DMS 273 treated with DMSO at 0.1 percent for 48 hours (cell line): ENCODE results near the gene C17orf100.

ENCODE experiments used
- DNase-seq: peaks from one replicate; lab custom pipeline; 2025; lab: John Stamatoyannopoulos, UW

Gene C17orf100

GRCh38 chr17:6651354-6651918, at the start of gene C17orf100, which contains the start of gene MED31:
Gene C17orf100, plus strand, starts transcription at chr17:6651762. Its CDS starts 152 bp downstream, at chr17:6651914.
Gene MED31, minus strand, starts transcription at chr17:6651605. Its CDS starts 77 bp downstream, at chr17:6651528.
- DNase-seq: peak; percentile 46

GRCh38 chr17:6602141-6602540, 49.4 kb upstream of the C17orf100 start:
- DNase-seq: no peak

DNA sequence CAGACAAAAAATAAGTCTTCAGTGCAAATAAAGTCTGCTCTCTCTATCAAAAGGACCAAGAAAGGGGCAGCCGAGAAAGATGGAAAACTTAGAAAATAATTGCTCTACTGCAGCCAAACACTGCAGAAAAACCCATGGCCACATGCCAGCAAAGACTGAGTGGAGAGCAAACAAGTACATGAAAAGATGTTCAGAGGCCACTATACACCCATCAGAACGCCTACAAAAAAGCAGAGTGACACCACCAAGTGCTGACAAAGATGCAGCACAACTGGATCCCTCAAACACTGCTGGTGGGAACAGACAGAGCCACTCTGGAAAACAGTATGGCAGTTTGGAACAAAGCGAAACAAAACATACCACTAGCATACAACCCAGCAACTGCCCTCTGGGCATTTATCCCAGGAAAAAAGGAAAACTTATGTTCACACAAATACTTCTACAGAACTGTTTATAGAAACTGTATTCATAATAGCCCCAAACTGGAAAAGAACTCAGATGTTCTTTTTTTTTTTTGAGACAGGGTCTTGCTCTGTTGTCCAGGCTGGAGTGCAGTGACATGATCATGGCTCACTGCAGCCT, 47.7 kb upstream of the C17orf100 start:
- no peak for DNase-seq

GRCh38 chr17:6605142-6605541, 46.4 kb upstream of the C17orf100 start:
- DNase-seq: no peak

DNA sequence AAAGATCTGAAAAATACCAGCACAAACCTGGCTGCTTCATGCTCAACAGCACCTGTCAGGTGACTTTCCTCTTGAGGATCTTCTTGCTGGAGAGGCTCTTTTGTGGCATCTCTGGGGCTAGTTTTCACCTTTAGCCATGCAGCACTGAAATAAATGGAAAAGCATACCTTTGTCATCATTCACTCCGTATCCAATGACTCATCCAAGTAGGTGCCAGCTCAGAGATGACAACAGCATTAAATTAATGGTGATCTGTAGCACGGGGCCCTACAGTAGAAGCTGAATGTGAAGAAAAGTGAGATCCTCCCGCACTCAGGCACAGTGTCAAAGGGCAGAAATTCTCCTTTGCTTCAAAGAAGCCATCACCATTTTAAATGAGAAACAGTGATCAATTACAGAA, 43.2 kb upstream of the C17orf100 start:
- DNase-seq: no peak

- DNase-seq: no peak
Measured at GRCh38 chr17:6610011-6610410, 41.6 kb upstream of the C17orf100 start.

GRCh38 chr17:6611231-6611630, 40.3 kb upstream of the C17orf100 start:
- no peak for DNase-seq

GRCh38 chr17:6623941-6624340, 27.6 kb upstream of the C17orf100 start:
- no peak for DNase-seq

DNA sequence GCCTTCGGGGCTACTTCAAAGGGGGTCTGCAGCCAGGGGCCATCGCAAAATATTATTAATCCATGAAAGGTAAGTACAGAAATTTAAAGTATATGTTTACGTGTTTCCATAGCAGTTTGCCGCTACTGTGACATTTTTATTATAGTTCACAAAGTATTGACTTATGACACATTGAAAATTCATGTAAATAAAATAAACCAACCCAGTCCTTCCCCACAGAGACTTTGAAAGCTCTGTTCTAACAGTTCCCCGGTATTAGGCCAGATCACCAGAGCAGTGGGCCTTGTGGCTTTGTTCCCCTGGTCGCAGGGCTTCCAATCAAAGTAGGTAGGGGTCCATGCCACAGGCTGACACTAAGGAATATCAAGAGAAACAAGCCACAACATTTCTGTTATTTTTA, 24.9 kb upstream of the C17orf100 start:
- no peak for DNase-seq

GRCh38 chr17:6627019-6627418, 24.5 kb upstream of the C17orf100 start:
- no peak for DNase-seq

- DNase-seq: no peak
Measured at GRCh38 chr17:6630390-6630789, 21.2 kb upstream of the C17orf100 start.

DNA sequence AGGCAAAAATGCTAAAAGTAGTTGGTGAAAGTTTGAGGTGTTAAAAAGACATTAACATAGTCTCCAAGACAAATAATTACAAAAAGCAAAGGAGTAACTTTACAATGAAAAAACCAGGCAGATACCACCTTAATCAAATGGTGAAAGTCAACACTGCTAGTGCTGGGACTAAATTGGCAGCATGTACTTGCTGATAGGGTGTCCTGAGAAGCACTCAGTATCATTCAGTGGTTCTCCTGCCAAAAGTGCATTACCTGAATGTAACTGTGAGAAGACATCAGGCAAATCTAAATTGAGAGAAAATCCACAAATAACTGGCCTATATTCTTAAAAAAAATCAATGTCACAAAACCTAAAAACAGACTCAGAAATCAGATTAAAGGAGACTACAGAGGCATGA, 19.0 kb upstream of the C17orf100 start:
- no peak for DNase-seq

DNA sequence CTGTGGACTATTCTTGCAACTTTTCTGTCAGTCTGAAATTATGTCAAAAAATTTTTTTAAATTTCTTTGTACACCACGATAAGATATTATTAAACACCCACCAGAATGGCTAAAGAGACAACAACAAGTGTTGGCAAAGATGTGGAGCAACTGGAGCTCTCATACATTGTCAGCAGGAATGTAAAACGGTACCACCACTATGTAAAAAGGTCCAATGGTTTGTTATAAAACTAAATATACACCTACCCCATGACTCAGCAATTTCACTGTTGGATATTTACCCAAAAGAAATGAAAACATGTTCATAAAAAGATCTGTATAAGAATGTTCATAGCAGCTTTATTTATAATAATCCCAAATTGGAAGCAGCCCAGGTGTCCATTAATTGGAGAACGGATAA, 18.3 kb upstream of the C17orf100 start:
- DNase-seq: no peak

DNA sequence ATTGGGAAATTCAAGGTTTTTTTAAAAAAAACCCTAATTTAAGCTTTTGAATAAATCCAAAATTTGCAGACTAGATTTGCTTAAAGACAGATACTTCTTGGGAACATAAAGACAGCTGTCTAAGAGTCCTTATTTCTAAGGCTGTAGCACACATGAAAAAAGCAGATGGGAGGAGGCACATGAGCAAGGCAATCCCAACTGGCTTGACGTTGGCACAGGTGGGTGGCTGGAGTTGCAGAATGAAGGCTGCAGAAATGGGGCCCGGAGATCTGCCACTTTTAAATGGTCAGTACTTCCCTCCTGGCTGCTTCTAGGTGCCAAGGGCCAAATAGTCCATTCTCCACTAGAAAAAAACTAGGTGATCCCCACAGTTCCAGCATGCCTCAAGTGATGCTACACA, 15.5 kb upstream of the C17orf100 start:
- DNase-seq: no peak

GRCh38 chr17:6636616-6637457, 14.7 kb upstream of the C17orf100 start:
- no peak for DNase-seq

DNA sequence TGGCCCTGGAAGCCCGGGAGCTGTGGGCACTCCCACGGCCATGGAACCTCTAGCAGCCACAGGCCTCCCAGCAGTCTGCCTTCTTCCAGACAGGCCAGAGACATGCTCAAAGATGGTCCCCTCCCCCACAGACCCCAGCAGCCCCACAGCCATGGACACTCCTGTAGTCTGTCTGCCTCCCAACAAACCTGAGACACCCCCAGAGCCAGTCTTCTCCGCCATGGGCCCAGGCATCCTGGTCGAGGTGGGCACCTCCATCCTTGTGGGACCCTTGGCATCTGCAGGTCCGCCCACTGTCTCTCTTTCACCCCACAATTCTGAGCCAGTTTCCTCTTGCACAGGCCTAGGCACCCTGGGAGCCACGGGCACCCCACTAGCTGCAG, 14.1 kb upstream of the C17orf100 start:
- DNase-seq: no peak

- no peak for DNase-seq
Measured at GRCh38 chr17:6638046-6638908, 13.3 kb upstream of the C17orf100 start.

GRCh38 chr17:6639014-6639585, 12.5 kb upstream of the C17orf100 start:
- DNase-seq: no peak

- no peak for DNase-seq
Measured at GRCh38 chr17:6639586-6640535, 11.7 kb upstream of the C17orf100 start.

DNA sequence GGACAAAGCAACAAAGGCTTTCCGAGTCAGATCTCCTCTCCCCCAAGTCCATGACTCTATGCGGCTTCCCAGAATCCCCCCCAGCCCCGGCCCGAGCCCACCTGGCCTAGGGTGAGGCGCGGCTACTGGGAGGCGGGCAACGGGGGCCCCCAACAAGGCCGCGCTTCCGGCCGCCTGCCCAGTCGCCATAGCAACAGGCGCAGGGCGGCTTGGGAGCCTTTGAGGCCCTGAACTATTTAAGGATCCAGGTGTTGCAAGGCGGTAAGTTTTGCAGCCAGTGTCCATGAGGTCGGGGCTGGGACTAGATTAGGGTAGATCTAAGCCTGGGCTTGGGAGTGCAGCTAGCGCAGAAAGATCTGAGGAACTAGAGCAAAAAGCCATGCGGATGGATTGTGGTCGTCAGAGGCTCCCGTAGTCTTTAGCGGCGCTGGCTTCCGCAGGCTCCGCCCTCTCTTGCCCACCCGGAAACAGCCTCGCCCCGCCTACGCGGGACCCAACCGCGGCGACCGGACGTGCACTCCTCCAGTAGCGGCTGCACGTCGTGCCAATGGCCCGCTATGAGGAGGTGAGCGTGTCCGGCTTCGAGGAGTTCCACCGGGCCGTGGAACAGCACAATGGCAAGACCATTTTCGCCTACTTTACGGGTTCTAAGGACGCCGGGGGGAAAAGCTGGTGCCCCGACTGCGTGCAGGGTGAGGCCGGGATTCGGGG, 10.9 kb upstream of the C17orf100 start, which contains the start of the genes KIAA0753 and TXNDC17:
Gene KIAA0753 (minus strand): TSS at position 176 of the 711 bp plus-strand sequence. CDS start 5,608 bp downstream, outside the sequence.
Gene TXNDC17 (plus strand): TSS at position 525 of the 711 bp plus-strand sequence. CDS start 23 bp downstream, at position 548.
- DNase-seq: peak; percentile 68
